ENCODE results near the gene SRSF1.

DNA sequence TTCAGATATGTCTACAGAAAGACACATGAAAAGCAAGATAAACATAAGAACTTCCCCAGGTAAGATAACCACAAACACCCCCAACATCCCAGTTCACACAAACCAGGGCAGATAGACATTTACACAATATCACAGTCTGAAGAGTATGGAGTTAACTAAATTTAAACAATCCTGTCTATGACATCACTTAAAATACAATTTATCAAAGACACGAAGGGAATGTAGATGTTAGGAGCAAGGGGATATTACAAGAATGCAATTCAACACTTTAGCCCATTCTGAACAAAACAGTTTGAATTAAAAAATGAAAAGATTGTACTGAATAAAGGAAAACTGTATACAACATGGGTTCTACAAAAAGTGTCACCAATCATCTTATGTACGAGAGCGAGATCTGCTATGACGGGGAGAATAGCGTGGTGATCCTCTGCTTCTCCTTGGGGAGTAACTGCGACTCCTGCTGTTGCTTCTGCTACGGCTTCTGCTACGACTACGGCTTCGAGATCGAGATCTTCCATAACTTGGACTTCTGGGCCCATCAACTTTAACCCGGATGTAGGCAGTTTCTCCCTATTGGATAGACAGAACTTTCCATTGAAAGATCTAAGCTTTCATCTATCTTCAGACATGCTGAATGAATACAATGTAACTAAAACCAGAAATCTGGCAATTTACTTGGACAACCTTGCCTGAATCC lies 1.9 kb downstream of the SRSF1 start:
- TF ChIP-seq GABPA (IDR thresholded peaks at IDR 0.05 in 1 of 2, conservative IDR thresholded peaks at IDR 0.05 in 1 of 2) (no peak), FOXA2 (IDR thresholded peaks at IDR 0.05) (no peak)
- TF ChIP-seq, protein P1, sequence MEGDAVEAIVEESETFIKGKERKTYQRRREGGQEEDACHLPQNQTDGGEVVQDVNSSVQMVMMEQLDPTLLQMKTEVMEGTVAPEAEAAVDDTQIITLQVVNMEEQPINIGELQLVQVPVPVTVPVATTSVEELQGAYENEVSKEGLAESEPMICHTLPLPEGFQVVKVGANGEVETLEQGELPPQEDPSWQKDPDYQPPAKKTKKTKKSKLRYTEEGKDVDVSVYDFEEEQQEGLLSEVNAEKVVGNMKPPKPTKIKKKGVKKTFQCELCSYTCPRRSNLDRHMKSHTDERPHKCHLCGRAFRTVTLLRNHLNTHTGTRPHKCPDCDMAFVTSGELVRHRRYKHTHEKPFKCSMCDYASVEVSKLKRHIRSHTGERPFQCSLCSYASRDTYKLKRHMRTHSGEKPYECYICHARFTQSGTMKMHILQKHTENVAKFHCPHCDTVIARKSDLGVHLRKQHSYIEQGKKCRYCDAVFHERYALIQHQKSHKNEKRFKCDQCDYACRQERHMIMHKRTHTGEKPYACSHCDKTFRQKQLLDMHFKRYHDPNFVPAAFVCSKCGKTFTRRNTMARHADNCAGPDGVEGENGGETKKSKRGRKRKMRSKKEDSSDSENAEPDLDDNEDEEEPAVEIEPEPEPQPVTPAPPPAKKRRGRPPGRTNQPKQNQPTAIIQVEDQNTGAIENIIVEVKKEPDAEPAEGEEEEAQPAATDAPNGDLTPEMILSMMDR (IDR thresholded peaks at IDR 0.05; ENCODE audit: low read depth, low read length, missing input control): no peak

All from liver (tissue), 3 donors.